ENCODE data around the gene NOL4L.
"Not testable (repeated sequence)": the region's sequence is repeated elsewhere in the genome, so short reads cannot be mapped to it uniquely, and the experiment has no call there.

NOL4L gene

DNA sequence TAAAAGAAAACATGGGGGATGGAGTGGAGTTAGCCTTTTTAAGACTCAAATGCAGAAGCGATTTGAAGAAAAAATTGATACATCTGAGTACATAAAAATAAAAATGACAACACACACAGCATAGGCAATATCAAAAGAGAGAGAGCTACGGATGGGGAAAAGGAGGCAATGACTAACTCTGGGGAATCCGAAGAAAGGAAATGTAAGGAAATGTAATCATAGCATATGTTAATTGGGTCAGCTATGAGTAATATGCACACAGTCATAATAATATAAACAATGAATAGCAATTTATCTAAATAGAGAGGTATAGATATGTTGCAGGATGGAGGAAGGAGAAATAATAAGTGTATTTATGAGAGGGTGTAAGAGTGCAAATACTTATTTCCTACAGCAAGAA is 83.4 kb downstream of the NOL4L start:
- no peak for DNase-seq

- no peak for DNase-seq
These were observed 87.4 kb downstream of the NOL4L start for GRCh38 chr20:32497589-32498224.

DNA sequence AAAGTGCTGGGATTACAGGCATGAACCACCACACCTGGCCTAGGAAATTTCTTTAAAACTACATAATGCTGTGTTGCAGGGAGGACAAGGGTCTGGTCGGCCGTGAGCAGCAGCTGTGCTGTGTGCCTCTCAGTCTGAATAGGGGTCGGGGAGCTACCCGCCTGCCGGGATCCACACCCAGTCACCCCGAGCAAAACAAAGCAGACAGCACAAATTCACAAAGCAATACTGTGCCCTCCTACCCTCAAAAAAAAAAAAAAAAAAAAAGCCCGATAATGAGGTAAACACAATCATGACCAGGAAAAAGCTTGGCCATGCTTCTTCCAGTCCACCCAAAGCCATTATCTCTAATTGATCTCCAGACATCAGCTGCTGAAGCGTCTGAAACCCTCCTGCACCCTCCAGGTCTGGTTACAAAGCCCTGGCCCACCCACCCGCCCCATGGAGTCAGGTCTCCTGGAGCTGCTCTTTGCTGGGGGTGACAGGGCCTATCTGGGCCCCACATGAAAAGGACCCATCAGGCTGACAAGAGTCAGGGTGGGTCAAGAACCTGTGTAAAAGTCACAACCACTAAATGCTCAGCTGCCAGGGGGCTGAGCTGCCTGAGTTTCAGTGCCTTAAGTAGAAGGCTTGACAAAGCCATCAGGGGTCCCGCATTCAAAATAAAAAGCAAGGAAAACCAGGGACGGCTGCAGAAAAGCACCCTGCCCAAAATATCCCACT is 88.2 kb downstream of the NOL4L start:
- no peak for DNase-seq

- no peak for DNase-seq
These were observed 89.2 kb downstream of the NOL4L start for GRCh38 chr20:32495949-32496348.

- no peak for DNase-seq
These were observed 89.9 kb downstream of the NOL4L start for GRCh38 chr20:32495217-32495565.

GRCh38 chr20:32494483-32495216 is 90.5 kb downstream of the NOL4L start:
- no peak for DNase-seq

DNA sequence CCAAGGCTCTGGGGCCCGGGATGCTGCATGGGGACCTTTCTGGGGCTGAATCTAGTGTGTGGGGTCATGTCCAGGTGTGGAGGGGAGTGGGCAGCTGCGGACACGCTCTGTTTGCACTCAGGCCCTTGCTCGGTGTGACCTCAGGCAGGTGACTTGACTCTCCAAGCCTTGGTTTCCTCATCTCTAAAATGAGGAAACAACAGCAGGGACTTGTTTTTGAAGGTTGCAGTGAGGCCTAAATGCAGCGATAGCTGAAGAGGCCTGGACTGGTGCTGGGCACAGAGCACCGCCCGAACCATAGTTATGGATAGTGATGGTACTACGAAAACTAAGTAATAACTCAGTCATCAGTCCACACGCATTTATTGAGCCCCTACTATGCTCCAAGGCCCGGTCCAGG is 91.8 kb downstream of the NOL4L start:
- no peak for DNase-seq

- not testable (repeated sequence) for DNase-seq
These were observed 93.4 kb downstream of the NOL4L start for GRCh38 chr20:32491764-32492151.

- DNase-seq, result no peak
These were observed 94.0 kb downstream of the NOL4L start for GRCh38 chr20:32490942-32491763.

DNA sequence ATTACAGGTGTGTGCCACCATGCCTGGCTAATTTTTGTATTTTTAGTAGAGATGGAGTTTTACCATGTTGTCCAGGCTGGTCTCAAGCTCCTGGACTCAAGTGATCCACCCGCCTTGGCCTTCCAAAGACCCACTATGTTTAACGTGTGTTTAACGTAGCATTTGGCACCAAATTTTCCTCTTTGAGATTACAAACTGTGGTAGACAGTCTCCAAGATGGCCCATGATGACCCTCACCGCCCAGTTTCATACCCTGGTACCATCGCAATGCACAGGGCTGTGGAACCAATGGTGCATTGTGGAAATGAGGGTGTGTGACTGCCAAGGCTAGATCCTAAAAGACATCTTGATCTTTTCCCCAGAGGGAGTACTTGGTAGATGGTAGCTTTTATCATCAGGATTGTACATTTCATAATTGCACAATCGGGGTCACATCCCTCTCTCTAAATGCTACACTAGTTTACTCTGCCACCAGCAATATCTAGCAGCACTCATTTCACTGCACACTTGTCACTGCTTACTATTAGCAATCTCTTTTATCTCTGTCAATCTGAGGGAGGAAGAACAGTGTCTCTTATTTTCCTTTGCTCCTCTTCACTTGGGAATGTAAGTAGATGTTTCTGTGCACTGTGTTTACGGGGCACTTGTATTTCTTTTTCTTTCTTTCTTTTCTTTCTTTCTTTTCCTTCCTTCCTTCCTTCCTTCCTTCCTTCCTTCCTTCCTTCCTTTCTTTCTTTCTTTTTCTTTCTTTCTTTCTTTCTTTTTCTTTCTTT is 96.9 kb downstream of the NOL4L start:
- no peak for DNase-seq

- DNase-seq, result no peak
These were observed 97.8 kb downstream of the NOL4L start for GRCh38 chr20:32487381-32487780.

DNA sequence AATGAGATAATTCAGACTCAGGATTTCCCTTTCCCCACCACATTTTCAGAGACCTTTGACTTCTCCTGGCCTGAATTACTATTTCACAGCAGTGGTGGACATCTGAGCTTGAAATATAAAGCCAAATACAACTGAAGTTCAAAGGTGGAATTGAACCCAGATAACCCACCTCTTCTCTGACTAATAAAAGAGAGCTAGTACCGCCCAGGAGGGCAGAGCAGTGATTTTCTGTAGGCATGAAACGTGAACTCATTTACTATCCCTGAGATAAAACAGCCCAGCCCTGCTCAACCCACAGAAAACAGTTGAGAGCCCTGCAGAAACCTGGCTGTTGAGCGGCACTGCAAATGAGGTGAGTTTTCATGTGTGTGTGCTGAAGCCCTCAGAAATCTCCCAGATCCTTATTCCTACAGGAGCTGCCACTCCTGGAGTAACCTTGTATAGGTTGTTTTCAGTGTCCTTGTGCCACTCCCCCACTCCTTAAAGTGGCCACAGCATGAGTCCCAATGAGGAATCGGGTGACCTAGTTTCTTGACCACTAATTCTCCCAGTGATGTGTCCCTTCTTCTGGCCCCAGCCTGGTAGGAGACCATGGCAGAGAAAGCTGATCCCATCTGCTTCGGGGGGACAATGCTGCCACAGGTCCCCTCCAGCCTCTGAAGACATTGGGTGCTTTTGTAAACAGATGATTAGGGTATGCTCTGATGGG is 99.2 kb downstream of the NOL4L start:
- no peak for DNase-seq

DNA sequence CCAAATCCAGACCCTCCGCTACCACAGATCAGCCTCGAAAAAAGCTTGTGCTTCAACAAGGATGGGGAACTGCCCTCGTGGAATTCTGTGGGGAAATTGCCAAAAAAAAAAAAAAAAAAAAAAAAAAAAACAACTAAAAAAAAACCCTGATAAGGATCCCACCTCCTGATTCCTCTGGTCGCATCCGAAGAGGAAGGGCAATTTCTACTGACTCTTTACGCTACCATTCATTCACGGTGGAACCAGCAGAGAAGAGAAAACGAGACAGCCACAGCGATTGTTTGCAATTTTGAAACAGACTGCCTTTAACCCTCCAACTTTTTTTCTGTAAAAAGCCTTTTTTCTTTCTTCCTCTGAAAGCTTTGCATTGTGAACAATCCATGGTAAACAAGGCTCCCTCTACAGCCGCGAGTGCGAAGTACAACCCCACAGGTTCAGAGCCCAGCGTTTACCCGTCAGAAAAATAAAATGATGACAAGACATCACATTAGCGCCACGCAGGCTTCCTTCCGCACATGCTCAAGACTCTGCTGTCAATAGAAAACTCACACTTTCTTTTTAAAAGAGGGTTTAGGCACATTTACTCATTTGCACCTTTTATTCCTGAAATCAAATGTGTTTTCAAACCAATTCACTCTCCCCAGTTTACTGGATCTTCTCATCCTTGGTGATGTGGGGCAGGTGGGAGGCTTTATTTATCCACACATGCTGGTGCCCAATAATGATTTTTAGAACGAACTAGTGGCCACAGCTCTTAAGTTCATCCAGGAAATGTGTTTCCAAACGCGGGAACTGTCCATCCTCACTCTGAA is 100.0 kb downstream of the NOL4L start:
- DNase-seq, result no peak

DNA sequence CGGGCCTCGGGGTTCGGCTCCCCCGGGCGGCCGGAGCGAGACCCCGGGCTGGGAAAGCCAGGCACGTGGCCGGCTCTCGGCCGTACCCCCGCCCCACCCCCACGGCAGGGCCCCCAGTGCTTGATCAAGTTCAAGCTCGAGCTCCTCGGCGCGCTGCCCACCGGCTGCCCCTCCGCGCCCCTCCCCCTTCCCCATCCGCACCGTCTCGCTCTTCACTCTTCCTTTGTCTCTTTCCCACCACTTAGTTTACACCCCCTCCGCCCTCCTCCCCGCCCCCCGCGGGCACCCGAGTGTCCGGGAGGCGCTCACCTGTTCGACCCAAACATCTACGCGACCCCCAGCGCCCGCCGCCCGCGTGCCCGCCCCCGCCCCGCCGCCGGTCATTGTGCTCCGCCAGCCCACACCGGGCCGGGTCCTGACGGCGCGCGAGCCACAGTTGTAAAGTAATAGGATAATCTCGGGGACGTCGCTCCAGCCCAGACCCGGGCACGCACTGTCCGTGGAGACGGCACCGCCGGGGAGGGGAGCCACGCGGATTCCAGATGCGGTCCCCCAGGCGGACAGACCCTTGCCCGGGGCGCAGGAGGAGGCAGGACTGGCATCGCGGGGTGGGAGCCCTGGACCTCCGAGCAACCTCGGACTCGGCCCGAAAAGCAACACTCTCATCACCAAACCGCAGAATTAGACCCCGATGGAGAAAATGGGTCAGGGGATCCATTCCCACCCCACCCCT is 100.7 kb downstream of the NOL4L start:
- no peak for DNase-seq

DNA sequence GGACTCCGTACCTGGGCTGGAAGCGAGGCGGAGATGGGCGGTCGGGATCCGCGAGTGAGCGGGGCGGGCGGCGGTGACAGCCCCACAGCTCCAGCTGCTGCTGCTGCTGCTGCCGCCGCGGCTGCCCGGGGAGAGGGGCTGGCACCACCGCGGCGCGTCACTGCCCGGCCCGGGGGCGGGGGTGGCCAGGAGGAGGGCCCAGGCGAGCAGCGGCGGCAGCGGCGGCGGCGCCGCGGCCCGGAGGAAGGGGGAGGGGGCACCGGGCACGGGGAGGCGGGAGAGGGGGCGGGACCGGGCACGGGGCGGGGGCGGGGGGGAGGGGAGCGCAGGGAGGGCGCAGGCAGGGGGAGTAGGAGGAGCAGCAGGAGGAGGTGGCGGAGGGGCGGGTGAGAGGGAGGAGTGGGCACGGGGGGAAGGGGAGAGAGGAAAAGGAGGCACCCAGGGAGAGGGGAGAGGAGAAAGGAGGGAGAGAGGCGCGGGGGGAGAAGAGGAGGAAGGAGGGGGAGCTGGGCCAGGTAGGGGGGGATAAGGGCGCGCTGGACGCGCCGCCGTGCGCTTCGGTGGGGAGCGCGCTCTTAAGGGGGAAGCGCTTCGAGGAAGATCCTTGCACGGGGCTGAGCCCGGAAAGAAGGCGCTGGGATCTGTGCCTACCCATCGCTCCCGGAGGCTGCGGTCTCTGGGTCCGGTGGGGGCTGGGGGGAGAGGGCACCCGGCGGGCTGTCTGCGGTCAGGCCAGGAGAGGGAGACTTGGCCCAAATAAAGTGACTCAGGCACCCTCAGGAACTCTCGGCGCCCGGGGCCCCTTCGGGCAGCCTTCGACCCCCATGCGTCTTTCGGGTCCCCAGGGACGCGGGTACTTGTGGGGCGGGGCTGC is 101.5 kb downstream of the NOL4L start:
- DNase-seq, result peak; percentile 38

- DNase-seq, result no peak
These were observed 102.5 kb downstream of the NOL4L start for GRCh38 chr20:32482442-32483261.

GRCh38 chr20:32482143-32482441 is 103.0 kb downstream of the NOL4L start:
- DNase-seq, result no peak

Measured in NCI-H2107 (cell line).